GM21447 (cell line): ENCODE measurements around the gene USF1.
"Not testable (repeated sequence)": the region's sequence is repeated elsewhere in the genome, so short reads cannot be mapped to it uniquely, and the experiment has no call there.

Source experiments
- ATAC-seq: cut with Tn5 transposase; IDR thresholded peaks from one replicate; pipeline ENCODE4 v1.9.1; 2021; ENCODE audit not compliant: unreplicated experiment

The USF1 gene

GRCh38 chr1:160992036-160992435 lies 53.7 kb downstream of the USF1 start:
- not testable (repeated sequence) for ATAC-seq
